Pancreas (tissue), 10 donors: ENCODE results near the gene ACTMAP. TPM values are rescaled to one million over a fixed set of nuclear protein-coding genes. Genes with fewer than 3 reads are reported as not detected.

Source experiments
- ATAC-seq, 4 donors: fragments of 200-7000 bp; cut with Tn5 transposase; one replicate each; pipeline versions ENCODE4 v1.8.0 to v1.9.1; 2020; ENCODE audit warnings: mild to moderate bottlenecking in 4 of 4, moderate library complexity in 4 of 4
- DNase-seq, 6 donors: peaks; one replicate each; pipeline ENCODE4 v3.0.0-alpha.2; 2020
- FAIRE-seq: peaks from 2 replicates; lab custom pipeline; 2012; peaks lifted over from hg19 to GRCh38; lab: Jason Lieb, UNC
- H3K27ac ChIP-seq, 4 donors: fragments of 200-600 bp; sonication (generic); 1 replicate in 3 of 4; 2 replicates in 1 of 4; pipeline versions ENCODE4 v1.5.0 to v1.8.0; 2020
- H3K27me3 ChIP-seq, 4 donors: fragments of 200-600 bp; one replicate each; pipeline ENCODE4 v1.8.0; 2021
- H3K36me3 ChIP-seq, 3 donors: fragments of 200-600 bp; sonication (generic) in 1 of 3; one replicate each; pipeline versions ENCODE4 v1.5.0 to v1.8.0; 2020 to 2021
- H3K4me1 ChIP-seq, 3 donors: fragments of 200-600 bp; one replicate each; pipeline ENCODE4 v1.8.0; 2021
- H3K4me3 ChIP-seq, 4 donors: fragments of 200-600 bp; sonication (generic) in 2 of 4; one replicate each; pipeline versions ENCODE4 v1.5.0 to v1.8.0; 2020 to 2021
- H3K9me3 ChIP-seq, 4 donors: fragments of 200-600 bp; one replicate each; pipeline ENCODE4 v1.8.0; 2021
- WGBS, 2 donors: extraction: QIAGEN DNeasy Blood & Tissue Kit; methylation state at CpG; one replicate each; pipeline ENCODE4 v1.1.7; 2013; 5-methylcytosine and 5-hydroxymethylcytosine counted together
- intact Hi-C, 3 donors: fragments of 100-400 bp; cut with DNase I; formaldehyde crosslinking; loops; one replicate each; pipeline versions ENCODE4 v1.11.1 to v1.14.2; 2022
- polyA plus RNA-seq, 2 donors: library from polyadenylated mRNA; stranded (reverse); fragments of 200-250 nt; gene quantifications; one replicate each; pipeline ENCODE4 v1.2.3, GENCODE V29; 2013
- total RNA-seq, 6 donors: library from RNA; stranded (reverse); fragmentation: NEBNext Ultra II Directional in 4 of 6; extraction: Animal tissue kit (Norgen Biotek cat#: 25700) in 4 of 6; gene quantifications; one replicate each; pipeline versions ENCODE4 v1.2.1 to v1.2.4, GENCODE V29; 2021 to 2023
- TF ChIP-seq, protein P1 (sequence below), 4 donors: fragments of 200-600 bp; sonication (generic) in 3 of 4; IDR thresholded peaks; one replicate each; pipeline versions ENCODE4 v1.5.0 to v1.8.0; 2021; ENCODE audit warnings: antibody characterized with exemption in 4 of 4
- donor health status: healthy with polysubstance abuse.
- donor health status: DM: no; HTN: no; CAD: no; lungs with moderate emphysema.
- donor health status: DM: no; HTN: no; CAD: no.
- donor health status: control.
- donor health status: control.
- donor health status: Bipolar disorder and iron deficiency.
- donor health status: DM: yes; HTN: yes; CAD: no.
- donor health status: DM: no; HTN: no; CAD: no.
- donor health status: DM: no; HTN: no; CAD: no.
- donor health status: DM: yes; HTN: yes; CAD: no.

The ACTMAP gene
- total and polyA plus RNA-seq, 8 donors: 3.2 to 10.1 (median 4.5) TPM

- Histone ChIP-seq H3K4me1 (peaks cover 0 to 8% (median 0%) of the 10 kb centered on the region in 3 donors), H3K27ac (no peak overlapping the region), H3K27me3 (no peaks in the 10 kb centered on the region), H3K9me3 (no peaks in the 10 kb centered on the region), H3K4me3 (no peak overlapping the region), H3K36me3 (no peaks in the 10 kb centered on the region)
- no peak for DNase-seq
- ATAC-seq: no peak
- no peak for FAIRE-seq
- intact Hi-C loops: no loop called here
- TF ChIP-seq, protein P1, sequence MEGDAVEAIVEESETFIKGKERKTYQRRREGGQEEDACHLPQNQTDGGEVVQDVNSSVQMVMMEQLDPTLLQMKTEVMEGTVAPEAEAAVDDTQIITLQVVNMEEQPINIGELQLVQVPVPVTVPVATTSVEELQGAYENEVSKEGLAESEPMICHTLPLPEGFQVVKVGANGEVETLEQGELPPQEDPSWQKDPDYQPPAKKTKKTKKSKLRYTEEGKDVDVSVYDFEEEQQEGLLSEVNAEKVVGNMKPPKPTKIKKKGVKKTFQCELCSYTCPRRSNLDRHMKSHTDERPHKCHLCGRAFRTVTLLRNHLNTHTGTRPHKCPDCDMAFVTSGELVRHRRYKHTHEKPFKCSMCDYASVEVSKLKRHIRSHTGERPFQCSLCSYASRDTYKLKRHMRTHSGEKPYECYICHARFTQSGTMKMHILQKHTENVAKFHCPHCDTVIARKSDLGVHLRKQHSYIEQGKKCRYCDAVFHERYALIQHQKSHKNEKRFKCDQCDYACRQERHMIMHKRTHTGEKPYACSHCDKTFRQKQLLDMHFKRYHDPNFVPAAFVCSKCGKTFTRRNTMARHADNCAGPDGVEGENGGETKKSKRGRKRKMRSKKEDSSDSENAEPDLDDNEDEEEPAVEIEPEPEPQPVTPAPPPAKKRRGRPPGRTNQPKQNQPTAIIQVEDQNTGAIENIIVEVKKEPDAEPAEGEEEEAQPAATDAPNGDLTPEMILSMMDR (IDR thresholded peaks at IDR 0.05): no peak
- WGBS, 2 donors: 96 to 98% methylated on average over 5 of the region's 5 CpGs
These were observed 30.3 kb upstream of the ACTMAP start for GRCh38 chr19:40780582-40780981.

- Histone ChIP-seq H3K4me1 (peaks cover 0 to 8% (median 0%) of the 10 kb centered on the region in 3 donors), H3K27me3 (no peaks in the 10 kb centered on the region), H3K27ac (peak overlapping the region; percentile 93 to 98 (median 95)), H3K4me3 (peak overlapping the region; percentile 31 to 78 (median 68)), H3K36me3 (no peaks in the 10 kb centered on the region), H3K9me3 (no peaks in the 10 kb centered on the region)
- DNase-seq: no peak
- FAIRE-seq: no peak
- intact Hi-C loops: no loop called here
- ATAC-seq: no peak
- WGBS, 2 donors: 13 to 15% methylated on average over 7 of the region's 7 CpGs
- TF ChIP-seq, protein P1 (IDR thresholded peaks at IDR 0.05): no peak
These were observed 28.5 kb upstream of the ACTMAP start for GRCh38 chr19:40778706-40779284.

DNA sequence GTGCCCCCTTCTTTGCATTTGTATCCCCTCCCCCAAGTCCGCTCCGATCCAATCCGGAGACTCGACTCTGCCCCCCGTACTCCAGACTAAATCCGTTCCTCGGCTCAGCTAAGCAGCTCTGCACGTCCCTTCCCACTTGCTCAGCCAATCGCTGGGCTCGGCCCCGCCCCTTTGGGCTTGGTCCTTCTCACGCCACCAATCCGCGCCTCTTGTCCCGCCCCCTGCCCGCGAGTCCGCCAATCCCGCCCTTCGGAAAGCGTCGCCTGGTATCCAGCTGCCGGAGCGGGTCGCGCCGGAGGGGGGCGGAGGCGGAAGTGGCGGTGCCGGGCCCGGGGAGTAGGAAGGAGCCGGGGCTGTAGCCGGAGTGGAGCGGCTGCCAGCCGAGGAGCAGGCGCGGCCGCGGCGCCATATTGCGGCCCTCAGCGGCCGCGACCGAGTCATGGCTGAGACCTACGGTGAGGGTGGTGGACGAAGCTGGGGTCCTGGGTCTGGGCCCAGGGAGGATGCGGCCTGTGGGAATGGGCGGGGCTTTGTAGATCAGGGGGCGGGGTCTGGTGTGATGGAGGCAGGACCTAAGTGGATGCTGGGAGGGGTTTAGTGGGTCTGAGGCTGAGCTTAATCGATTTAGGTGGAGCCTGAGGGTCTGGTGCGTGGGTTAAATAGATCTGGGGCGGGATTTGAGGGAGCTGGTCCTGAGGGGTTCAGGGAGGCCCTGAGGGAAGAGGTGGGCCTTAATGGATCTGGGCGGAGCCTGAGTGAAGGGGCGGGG lies 27.8 kb upstream of the ACTMAP start, which contains the start of gene RAB4B:
RAB4B (plus strand) TSS at position 311 of the 769 bp plus-strand sequence; CDS start at position 440, 129 bp downstream.
- DNase-seq: peak; percentile 99 to 100 (median 100)
- TF ChIP-seq, protein P1 (IDR thresholded peaks at IDR 0.05): no peak
- Histone ChIP-seq H3K4me3 (peak within 1 kb of the TSS; percentile 31 to 78 (median 68)), H3K27me3 (no peaks in the 10 kb centered on the region), H3K36me3 (no peaks in the 10 kb centered on the region), H3K9me3 (no peaks in the 10 kb centered on the region), H3K27ac (peak within 1 kb of the TSS; percentile 93 to 98 (median 95)), H3K4me1 (peaks cover 0 to 8% (median 0%) of the 10 kb centered on the region in 3 donors)
- intact Hi-C loops: no loop called here
- 0 to 1% methylated on average over 48 to 56 of the region's 56 CpGs for WGBS, 2 donors
- peak; percentile 86 for FAIRE-seq
- peak; percentile 92 to 96 (median 94) for ATAC-seq

GRCh38 chr19:40777645-40777936 lies 27.3 kb upstream of the ACTMAP start:
- intact Hi-C loops: no loop called here
- ATAC-seq (no peak), DNase-seq (no peak), FAIRE-seq (no peak)
- TF ChIP-seq, protein P1 (IDR thresholded peaks at IDR 0.05): no peak
- peak overlapping the region; percentile 93 to 98 (median 95) for H3K27ac ChIP-seq
- no peaks in the 10 kb centered on the region for H3K36me3 ChIP-seq
- H3K9me3 ChIP-seq: no peaks in the 10 kb centered on the region
- H3K4me1 ChIP-seq: peaks cover 0 to 8% (median 0%) of the 10 kb centered on the region in 3 donors
- WGBS, 2 donors: 0% methylated on average over 10 of the region's 10 CpGs
- H3K4me3 ChIP-seq: peak overlapping the region; percentile 31 to 76 (median 58)
- H3K27me3 ChIP-seq: no peaks in the 10 kb centered on the region
